Stomach (tissue), 9 donors: ENCODE results near the gene EFCAB12. TPM values are rescaled to one million over a fixed set of nuclear protein-coding genes. Genes with fewer than 3 reads are reported as not detected.

ENCODE experiments used
- DNase-seq, 2 donors: peaks; one replicate each; pipeline versions ENCODE4 v3.0.0 to v3.0.0-alpha.2; 2013 to 2019
- H3K27ac ChIP-seq, 5 donors: fragments of 200-600 bp in 4 of 5; sonication (generic) in 4 of 5; one replicate each; pipeline ENCODE4 v1.5.1; 2013 to 2019; ENCODE audit warnings: mild to moderate bottlenecking in 1 of 5, moderate library complexity in 1 of 5
- H3K27me3 ChIP-seq, 3 donors: fragments of 200-600 bp; sonication (generic); one replicate each; pipeline ENCODE4 v1.5.1; 2017 to 2019; ENCODE audit warnings: mixed run types in 1 of 3
- H3K36me3 ChIP-seq, 4 donors: fragments of 200-600 bp; sonication (generic); 1 replicate in 3 of 4; 2 replicates in 1 of 4; pipeline ENCODE4 v1.5.1; 2016 to 2019
- H3K4me1 ChIP-seq, 4 donors: fragments of 200-600 bp; sonication (generic); one replicate each; pipeline ENCODE4 v1.5.1; 2016 to 2019
- H3K4me3 ChIP-seq, 4 donors: fragments of 200-600 bp; sonication (generic) in 3 of 4; one replicate each; pipeline ENCODE4 v1.5.1; 2016 to 2019; ENCODE audit warnings: mild to moderate bottlenecking in 1 of 4
- H3K9me3 ChIP-seq, 4 donors: fragments of 200-600 bp; sonication (generic); one replicate each; pipeline ENCODE4 v1.5.1; 2016 to 2019
- CTCF ChIP-seq, 7 experiments: fragments of 450-650 bp in 4 of 7; fragments of 200-600 bp in 3 of 7; sonication (generic) in 3 of 7; IDR thresholded peaks; one replicate each; pipeline ENCODE4 v1.5.1; 2016 to 2019; ENCODE audit warnings: antibody characterized with exemption in 7 of 7, control low read depth in 2 of 7, mild to moderate bottlenecking in 1 of 7
- EP300 ChIP-seq: sonication (generic); formaldehyde crosslinking; IDR thresholded peaks from one replicate; pipeline ENCODE4 v1.6.1; 2017; ENCODE audit warnings: antibody characterized with exemption
- POLR2A ChIP-seq, 4 donors: fragments of 450-650 bp; IDR thresholded peaks; one replicate each; pipeline ENCODE4 v1.6.1; 2016; ENCODE audit warnings: antibody characterized with exemption in 4 of 4, control low read depth in 2 of 4, mild to moderate bottlenecking in 1 of 4, moderate library complexity in 1 of 4
- POLR2AphosphoS5 ChIP-seq, 3 donors: sonication (generic); formaldehyde crosslinking; IDR thresholded peaks; one replicate each; pipeline ENCODE4 v1.6.1; 2016; ENCODE audit warnings: antibody characterized with exemption in 3 of 3
- WGBS, 5 donors: extraction: QIAGEN DNeasy Blood & Tissue Kit in 3 of 5; methylation state at CpG; one replicate each; pipeline versions ENCODE4 v1.1.5 to v1.1.7; 2013 to 2018; 5-methylcytosine and 5-hydroxymethylcytosine counted together
- intact Hi-C: fragments of 100-400 bp; cut with DNase I; formaldehyde crosslinking; loops from one replicate; pipeline ENCODE4 v1.15.1; 2023; ENCODE audit warnings: low total_unique reads
- polyA plus RNA-seq, 3 donors: library from polyadenylated mRNA; stranded (reverse); fragments of 200-250 nt; gene quantifications; one replicate each; pipeline ENCODE4 v1.2.3, GENCODE V29; 2013
- total RNA-seq, 5 donors: library from RNA; depleted of rRNA; stranded (reverse); fragments of >200 nt; gene quantifications; one replicate each; pipeline versions ENCODE4 v1.1.0 to v1.2.3, GENCODE V29; 2014 to 2016
- donor health status: healthy with polysubstance abuse.
- donor health status: Bipolar disorder and iron deficiency.
- donor health status: healthy.

EFCAB12 gene
- total and polyA plus RNA-seq, 8 donors = 0.33 to 4.0 (median 1.8) TPM; not detected in 2

GRCh38 chr3:129358772-129359371, 69.6 kb downstream of the EFCAB12 start:
- Histone ChIP-seq H3K9me3 (no peaks in the 10 kb centered on the region), H3K4me1 (no peaks in the 10 kb centered on the region), H3K4me3 (no peak overlapping the region), H3K27ac (no peak overlapping the region), H3K27me3 (peaks cover 0 to 13% (median 0%) of the 10 kb centered on the region in 3 donors), H3K36me3 (no peaks in the 10 kb centered on the region)
- no peak for DNase-seq
- intact Hi-C loops = no loop called here
- TF ChIP-seq EP300 = no peak
- TF ChIP-seq CTCF (IDR thresholded peaks at IDR 0.05) = no peak
- no peak for TF ChIP-seq POLR2AphosphoS5 (IDR thresholded peaks at IDR 0.05)
- no peak for TF ChIP-seq POLR2A (IDR thresholded peaks at IDR 0.05)
- 70 to 75% (median 71%) methylated on average over 11 to 18 of the region's 18 CpGs for WGBS, 5 donors

- 45 to 62% (median 55%) methylated on average over 8 to 13 of the region's 13 CpGs for WGBS, 5 donors
- H3K4me1 ChIP-seq = no peaks in the 10 kb centered on the region
- H3K27me3 ChIP-seq = peaks cover 0 to 13% (median 0%) of the 10 kb centered on the region in 3 donors
- TF ChIP-seq POLR2AphosphoS5 (IDR thresholded peaks at IDR 0.05) (no peak), EP300 (no peak), CTCF (IDR thresholded peaks at IDR 0.05) (no peak), POLR2A (IDR thresholded peaks at IDR 0.05) (no peak)
- no peak overlapping the region for H3K27ac ChIP-seq
- H3K36me3 ChIP-seq = no peaks in the 10 kb centered on the region
- peak in 1 of 2 donors; percentile 56 for DNase-seq
- no peaks in the 10 kb centered on the region for H3K9me3 ChIP-seq
- H3K4me3 ChIP-seq = no peak overlapping the region
- intact Hi-C loops = no loop called here
These were observed 70.2 kb downstream of the EFCAB12 start for GRCh38 chr3:129358177-129358771.

GRCh38 chr3:129357616-129358015, 70.8 kb downstream of the EFCAB12 start:
- DNase-seq = no peak
- no peak for TF ChIP-seq POLR2AphosphoS5 (IDR thresholded peaks at IDR 0.05)
- no peak for TF ChIP-seq CTCF (IDR thresholded peaks at IDR 0.05)
- TF ChIP-seq POLR2A (IDR thresholded peaks at IDR 0.05) = no peak
- no peak for TF ChIP-seq EP300
- Histone ChIP-seq H3K27ac (no peak overlapping the region), H3K9me3 (no peaks in the 10 kb centered on the region), H3K4me3 (no peak overlapping the region), H3K4me1 (no peaks in the 10 kb centered on the region), H3K27me3 (peaks cover 0 to 13% (median 0%) of the 10 kb centered on the region in 3 donors), H3K36me3 (no peaks in the 10 kb centered on the region)
- 84 to 90% (median 88%) methylated on average over 6 to 9 of the region's 9 CpGs for WGBS, 5 donors
- intact Hi-C loops = no loop called here

GRCh38 chr3:129356756-129357425, 71.5 kb downstream of the EFCAB12 start:
- Histone ChIP-seq H3K27ac (no peak overlapping the region), H3K36me3 (no peaks in the 10 kb centered on the region), H3K27me3 (peaks cover 0 to 13% (median 0%) of the 10 kb centered on the region in 3 donors), H3K4me1 (no peaks in the 10 kb centered on the region), H3K9me3 (no peaks in the 10 kb centered on the region), H3K4me3 (no peak overlapping the region)
- DNase-seq = no peak
- 83 to 95% (median 89%) methylated on average over 5 to 10 of the region's 10 CpGs for WGBS, 5 donors
- intact Hi-C loops = no loop called here
- TF ChIP-seq CTCF (IDR thresholded peaks at IDR 0.05) = no peak
- TF ChIP-seq POLR2AphosphoS5 (IDR thresholded peaks at IDR 0.05) = no peak
